NCI-H774 (cell line): ENCODE data around the gene HIPK2.

Source experiments
- DNase-seq: peaks from one replicate; lab custom pipeline; 2025; lab: John Stamatoyannopoulos, UW

HIPK2 gene

GRCh38 chr7:139783647-139784385 lies 6.0 kb upstream of the HIPK2 start:
- no peak for DNase-seq

- DNase-seq = no peak
Observed at GRCh38 chr7:139782932-139783331, 5.1 kb upstream of the HIPK2 start.

- DNase-seq = no peak
Observed at GRCh38 chr7:139777133-139777891, 486 bp downstream of the HIPK2 start.

GRCh38 chr7:139776486-139777132 lies 1.2 kb downstream of the HIPK2 start:
- DNase-seq = no peak

GRCh38 chr7:139775829-139776266 lies 1.9 kb downstream of the HIPK2 start:
- peak; percentile 38 for DNase-seq

GRCh38 chr7:139774376-139774775 lies 3.4 kb downstream of the HIPK2 start:
- DNase-seq = no peak

- DNase-seq = no peak
Observed at GRCh38 chr7:139773371-139773770, 4.4 kb downstream of the HIPK2 start.

- DNase-seq = no peak
Observed at GRCh38 chr7:139772873-139773272, 4.9 kb downstream of the HIPK2 start.

GRCh38 chr7:139772115-139772514 lies 5.7 kb downstream of the HIPK2 start:
- DNase-seq = no peak

GRCh38 chr7:139771001-139771956 lies 6.5 kb downstream of the HIPK2 start:
- no peak for DNase-seq

- no peak for DNase-seq
Observed at GRCh38 chr7:139769761-139770160, 8.0 kb downstream of the HIPK2 start.

GRCh38 chr7:139769066-139769465 lies 8.7 kb downstream of the HIPK2 start:
- no peak for DNase-seq

GRCh38 chr7:139768249-139768824 lies 9.5 kb downstream of the HIPK2 start:
- DNase-seq = no peak

GRCh38 chr7:139767561-139767982 lies 10.2 kb downstream of the HIPK2 start:
- no peak for DNase-seq

- no peak for DNase-seq
Observed at GRCh38 chr7:139765143-139765542, 12.7 kb downstream of the HIPK2 start.

- DNase-seq = no peak
Observed at GRCh38 chr7:139763330-139763729, 14.5 kb downstream of the HIPK2 start.

- DNase-seq = no peak
Observed at GRCh38 chr7:139762886-139763285, 14.9 kb downstream of the HIPK2 start.

- DNase-seq = peak; percentile 28
Observed at GRCh38 chr7:139758388-139758787, 19.4 kb downstream of the HIPK2 start.

- no peak for DNase-seq
Observed at GRCh38 chr7:139757968-139758367, 19.8 kb downstream of the HIPK2 start.

GRCh38 chr7:139753693-139754111 lies 24.1 kb downstream of the HIPK2 start:
- no peak for DNase-seq

- DNase-seq = no peak
Observed at GRCh38 chr7:139753081-139753692, 24.6 kb downstream of the HIPK2 start.
